GM19455 (cell line): ENCODE results near the gene REEP1.
"Not testable (repeated sequence)": the region's sequence is repeated elsewhere in the genome, so short reads cannot be mapped to it uniquely, and the experiment has no call there.

Experiments used
- ATAC-seq: cut with Tn5 transposase; IDR thresholded peaks from one replicate; pipeline ENCODE4 v1.9.1; 2021; ENCODE audit not compliant: unreplicated experiment

The REEP1 gene

GRCh38 chr2:86245222-86245621 is 92.2 kb downstream of the REEP1 start:
- not testable (repeated sequence) for ATAC-seq

GRCh38 chr2:86244781-86245180 is 92.6 kb downstream of the REEP1 start:
- not testable (repeated sequence) for ATAC-seq

- no peak for ATAC-seq
Measured at GRCh38 chr2:86243950-86244733, 93.3 kb downstream of the REEP1 start.

GRCh38 chr2:86243272-86243671 is 94.2 kb downstream of the REEP1 start:
- no peak for ATAC-seq

GRCh38 chr2:86241611-86242010 is 95.8 kb downstream of the REEP1 start:
- no peak for ATAC-seq

GRCh38 chr2:86240251-86240650 is 97.2 kb downstream of the REEP1 start:
- no peak for ATAC-seq

- ATAC-seq: no peak
Measured at GRCh38 chr2:86239745-86240144, 97.7 kb downstream of the REEP1 start.

- ATAC-seq: no peak
Measured at GRCh38 chr2:86239326-86239725, 98.1 kb downstream of the REEP1 start.

GRCh38 chr2:86238354-86238753 is 99.1 kb downstream of the REEP1 start:
- peak; percentile 55 for ATAC-seq

- ATAC-seq: no peak
Measured at GRCh38 chr2:86237172-86237571, 100.3 kb downstream of the REEP1 start.

GRCh38 chr2:86235196-86235980 is 102.0 kb downstream of the REEP1 start:
- no peak for ATAC-seq

- ATAC-seq: no peak
Measured at GRCh38 chr2:86234563-86235131, 102.8 kb downstream of the REEP1 start.

- ATAC-seq: no peak
Measured at GRCh38 chr2:86233436-86233835, 104.0 kb downstream of the REEP1 start.

GRCh38 chr2:86232910-86233309 is 104.5 kb downstream of the REEP1 start:
- no peak for ATAC-seq

GRCh38 chr2:86232373-86232784 is 105.0 kb downstream of the REEP1 start:
- no peak for ATAC-seq

- no peak for ATAC-seq
Measured at GRCh38 chr2:86231680-86232372, 105.6 kb downstream of the REEP1 start.

- ATAC-seq: no peak
Measured at GRCh38 chr2:86230961-86231360, 106.5 kb downstream of the REEP1 start.

GRCh38 chr2:86229221-86229620 is 108.2 kb downstream of the REEP1 start:
- no peak for ATAC-seq

- not testable (repeated sequence) for ATAC-seq
Measured at GRCh38 chr2:86228574-86228973, 108.9 kb downstream of the REEP1 start.

GRCh38 chr2:86227685-86228084 is 109.7 kb downstream of the REEP1 start:
- ATAC-seq: no peak
